Activated CD8-positive, alpha-beta memory T cell treated with anti-CD3 and anti-CD28 coated beads, Interleukin-2, amount 50 U/mL, for 1 hour (primary cell): ENCODE measurements around the gene PLEKHO1.
A peak's percentile ranks its signal among the peaks of the same experiment; 100 is the strongest.
"Not testable (repeated sequence)": the region's sequence is repeated elsewhere in the genome, so short reads cannot be mapped to it uniquely, and the experiment has no call there.

Experiments used
- DNase-seq: peaks from one replicate; pipeline ENCODE4 v3.0.0-alpha.2; 2020; ENCODE audit errors: extremely low read depth

The PLEKHO1 gene

GRCh38 chr1:150149271-150150132, at the start of gene PLEKHO1:
Gene PLEKHO1, plus strand, starts transcription at chr1:150149916. Its CDS starts 342 bp downstream, at chr1:150150258.
- DNase-seq, result peak; percentile 65

GRCh38 chr1:150102986-150103385, 46.7 kb upstream of the PLEKHO1 start:
- no peak for DNase-seq

- no peak for DNase-seq
Measured at GRCh38 chr1:150106341-150106740, 43.4 kb upstream of the PLEKHO1 start.

- DNase-seq, result no peak
Measured at GRCh38 chr1:150109586-150109985, 40.1 kb upstream of the PLEKHO1 start.

- DNase-seq, result no peak
Measured at GRCh38 chr1:150110116-150110515, 39.6 kb upstream of the PLEKHO1 start.

- no peak for DNase-seq
Measured at GRCh38 chr1:150111670-150112069, 38.0 kb upstream of the PLEKHO1 start.

- DNase-seq, result no peak
Measured at GRCh38 chr1:150115121-150115520, 34.6 kb upstream of the PLEKHO1 start.

- DNase-seq, result no peak
Measured at GRCh38 chr1:150118716-150119115, 31.0 kb upstream of the PLEKHO1 start.

GRCh38 chr1:150121236-150121862, 28.4 kb upstream of the PLEKHO1 start:
- no peak for DNase-seq

- DNase-seq, result no peak
Measured at GRCh38 chr1:150126811-150127210, 22.9 kb upstream of the PLEKHO1 start.

- DNase-seq, result no peak
Measured at GRCh38 chr1:150127464-150127863, 22.3 kb upstream of the PLEKHO1 start.

GRCh38 chr1:150127868-150128267, 21.8 kb upstream of the PLEKHO1 start:
- no peak for DNase-seq

- DNase-seq, result no peak
Measured at GRCh38 chr1:150132372-150132771, 17.3 kb upstream of the PLEKHO1 start.

- DNase-seq, result no peak
Measured at GRCh38 chr1:150134537-150134936, 15.2 kb upstream of the PLEKHO1 start.

- not testable (repeated sequence) for DNase-seq
Measured at GRCh38 chr1:150135400-150135799, 14.3 kb upstream of the PLEKHO1 start.

- no peak for DNase-seq
Measured at GRCh38 chr1:150138044-150138443, 11.7 kb upstream of the PLEKHO1 start.

GRCh38 chr1:150141452-150141851, 8.3 kb upstream of the PLEKHO1 start:
- DNase-seq, result no peak

GRCh38 chr1:150142083-150142482, 7.6 kb upstream of the PLEKHO1 start:
- DNase-seq, result no peak

- DNase-seq, result no peak
Measured at GRCh38 chr1:150144606-150145005, 5.1 kb upstream of the PLEKHO1 start.

- not testable (repeated sequence) for DNase-seq
Measured at GRCh38 chr1:150146016-150146415, 3.7 kb upstream of the PLEKHO1 start.

- no peak for DNase-seq
Measured at GRCh38 chr1:150146849-150147542, 2.7 kb upstream of the PLEKHO1 start.

GRCh38 chr1:150148837-150149270, 862 bp upstream of the PLEKHO1 start:
- DNase-seq, result no peak
